Measurements from ENCODE around the gene MAEA.

MAEA gene

DNA sequence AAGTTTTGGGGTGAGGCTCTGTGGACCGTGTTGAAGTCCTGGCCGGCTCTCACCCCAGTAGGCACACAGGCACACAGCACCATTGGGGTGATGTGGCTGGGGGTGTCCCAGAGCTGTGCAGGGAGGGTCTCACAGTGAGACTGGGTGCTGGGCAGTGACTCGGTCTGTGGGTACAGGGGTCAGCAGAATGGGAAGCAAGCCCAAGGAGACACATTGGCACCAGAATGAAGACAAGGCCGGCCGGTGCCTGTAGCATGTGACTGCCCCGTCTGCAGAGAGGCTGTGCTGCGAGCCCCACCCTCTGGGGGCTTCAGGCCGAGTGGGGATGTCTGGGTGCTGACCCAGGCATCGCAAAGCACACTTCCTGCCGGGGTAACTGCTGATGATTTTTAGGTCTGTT lies 5.2 kb downstream of the MAEA start:
- Mint-ChIP-seq H3K27me3 (no peaks in the 10 kb centered on the region), H3K9me3 (no peaks in the 10 kb centered on the region), H3K4me1 (ENCODE audit: low read depth) (peaks cover 85% of the 10 kb centered on the region), H3K4me3 (no peak overlapping the region), H3K27ac (peak overlapping the region; percentile 75), H3K36me3 (ENCODE audit: low read depth) (peaks cover 84% of the 10 kb centered on the region)
- intact Hi-C loops (cut with micrococcal nuclease): no loop called here

DNA sequence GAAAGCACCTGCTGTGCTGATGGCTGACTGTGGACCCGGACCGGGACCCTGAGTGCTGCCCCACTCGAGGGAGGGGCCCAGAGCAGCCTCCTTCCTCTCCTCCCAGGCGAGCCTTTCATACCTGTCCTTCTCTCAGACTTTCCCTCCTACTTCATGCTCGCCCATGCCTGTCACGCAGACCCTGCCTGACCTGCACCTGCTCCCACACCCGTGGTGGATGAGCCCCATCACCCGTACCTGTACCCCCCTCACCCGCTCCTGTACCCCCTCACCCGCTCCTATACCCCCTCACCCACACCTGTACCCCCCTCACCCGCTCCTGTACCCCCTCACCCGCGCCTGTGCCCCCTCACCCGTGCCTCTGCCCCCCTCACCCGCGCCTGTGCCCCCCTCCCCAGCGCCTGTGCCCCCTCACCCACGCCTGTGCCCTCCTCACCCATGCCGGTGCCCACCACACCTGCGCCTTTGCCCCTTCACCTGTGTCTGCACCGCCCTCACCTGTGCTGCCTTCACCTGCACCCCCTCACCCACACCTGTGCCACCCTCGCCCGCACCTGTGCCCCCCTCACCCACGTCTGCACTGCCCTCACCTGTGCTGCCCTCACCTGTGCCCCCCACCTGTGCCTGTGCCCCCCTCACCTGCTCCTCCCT lies 5.8 kb downstream of the MAEA start:
- peak overlapping the region; percentile 75 for H3K27ac Mint-ChIP-seq
- no peaks in the 10 kb centered on the region for H3K27me3 Mint-ChIP-seq
- H3K4me1 Mint-ChIP-seq (ENCODE audit: low read depth): peaks cover 89% of the 10 kb centered on the region
- intact Hi-C loops (cut with micrococcal nuclease): no loop called here
- no peak overlapping the region for H3K4me3 Mint-ChIP-seq
- H3K36me3 Mint-ChIP-seq (ENCODE audit: low read depth): peaks cover 86% of the 10 kb centered on the region
- no peaks in the 10 kb centered on the region for H3K9me3 Mint-ChIP-seq

DNA sequence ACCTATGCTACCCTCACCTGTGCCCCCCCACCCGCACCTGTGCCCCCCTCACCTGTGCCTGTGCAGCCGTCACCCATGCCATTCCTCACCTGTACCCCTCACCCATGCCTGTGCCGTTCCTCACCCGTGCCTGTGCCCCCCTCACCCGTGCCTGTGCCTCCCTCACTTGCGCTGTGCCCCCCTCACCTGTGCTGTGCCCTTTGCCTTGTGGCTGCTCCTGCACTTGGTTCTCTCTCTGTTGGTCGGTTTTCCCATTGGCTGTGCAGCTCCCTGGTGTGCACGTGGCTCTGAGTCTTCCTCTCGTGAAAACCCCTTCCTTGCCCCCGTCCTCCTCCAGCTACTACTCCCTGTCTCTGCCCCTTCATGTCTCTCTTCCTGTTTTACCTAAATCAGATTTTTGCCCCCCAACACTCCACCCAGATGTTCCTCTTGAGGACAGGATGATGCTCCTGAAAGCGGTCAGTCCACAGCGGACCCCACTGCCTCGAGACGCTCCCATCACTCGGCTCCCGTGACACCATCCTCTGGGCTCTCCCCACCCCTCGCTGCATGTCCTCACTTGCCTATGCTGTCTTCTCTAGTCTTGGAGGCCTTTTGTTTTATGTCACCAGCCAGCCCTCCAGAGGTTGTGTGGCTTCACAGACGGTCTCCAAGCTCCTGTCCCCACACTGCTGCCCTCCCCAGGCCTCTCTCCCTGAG lies 6.8 kb downstream of the MAEA start:
- Mint-ChIP-seq H3K36me3 (ENCODE audit: low read depth) (peaks cover 91% of the 10 kb centered on the region), H3K27ac (peak overlapping the region; percentile 63), H3K4me1 (ENCODE audit: low read depth) (peaks cover 89% of the 10 kb centered on the region), H3K4me3 (no peak overlapping the region), H3K9me3 (no peaks in the 10 kb centered on the region), H3K27me3 (no peaks in the 10 kb centered on the region)
- intact Hi-C loops (cut with micrococcal nuclease): no loop called here

DNA sequence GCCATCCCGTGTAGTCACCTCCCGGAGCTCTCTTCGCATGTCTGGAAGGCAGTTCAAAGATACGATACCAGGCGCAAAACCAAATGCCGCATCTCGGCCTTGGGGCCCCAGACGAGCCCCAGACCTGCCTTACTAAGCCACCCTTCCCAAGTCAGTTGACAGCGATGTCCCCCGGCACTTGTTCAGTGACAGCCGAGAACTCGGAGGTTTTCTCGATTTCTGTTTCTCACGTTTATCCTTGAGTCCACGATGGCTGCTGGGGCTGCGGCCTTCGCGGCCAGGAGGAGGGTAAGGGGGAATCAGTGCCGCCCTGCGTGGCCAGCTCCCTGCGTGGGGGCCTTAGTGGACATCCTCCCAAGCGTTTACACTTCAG lies 7.3 kb downstream of the MAEA start:
- H3K27me3 Mint-ChIP-seq: no peaks in the 10 kb centered on the region
- H3K4me1 Mint-ChIP-seq (ENCODE audit: low read depth): peaks cover 88% of the 10 kb centered on the region
- H3K9me3 Mint-ChIP-seq: no peaks in the 10 kb centered on the region
- peaks cover 88% of the 10 kb centered on the region for H3K36me3 Mint-ChIP-seq (ENCODE audit: low read depth)
- no peak overlapping the region for H3K4me3 Mint-ChIP-seq
- intact Hi-C loops (cut with micrococcal nuclease): no loop called here
- peak overlapping the region; percentile 63 for H3K27ac Mint-ChIP-seq

DNA sequence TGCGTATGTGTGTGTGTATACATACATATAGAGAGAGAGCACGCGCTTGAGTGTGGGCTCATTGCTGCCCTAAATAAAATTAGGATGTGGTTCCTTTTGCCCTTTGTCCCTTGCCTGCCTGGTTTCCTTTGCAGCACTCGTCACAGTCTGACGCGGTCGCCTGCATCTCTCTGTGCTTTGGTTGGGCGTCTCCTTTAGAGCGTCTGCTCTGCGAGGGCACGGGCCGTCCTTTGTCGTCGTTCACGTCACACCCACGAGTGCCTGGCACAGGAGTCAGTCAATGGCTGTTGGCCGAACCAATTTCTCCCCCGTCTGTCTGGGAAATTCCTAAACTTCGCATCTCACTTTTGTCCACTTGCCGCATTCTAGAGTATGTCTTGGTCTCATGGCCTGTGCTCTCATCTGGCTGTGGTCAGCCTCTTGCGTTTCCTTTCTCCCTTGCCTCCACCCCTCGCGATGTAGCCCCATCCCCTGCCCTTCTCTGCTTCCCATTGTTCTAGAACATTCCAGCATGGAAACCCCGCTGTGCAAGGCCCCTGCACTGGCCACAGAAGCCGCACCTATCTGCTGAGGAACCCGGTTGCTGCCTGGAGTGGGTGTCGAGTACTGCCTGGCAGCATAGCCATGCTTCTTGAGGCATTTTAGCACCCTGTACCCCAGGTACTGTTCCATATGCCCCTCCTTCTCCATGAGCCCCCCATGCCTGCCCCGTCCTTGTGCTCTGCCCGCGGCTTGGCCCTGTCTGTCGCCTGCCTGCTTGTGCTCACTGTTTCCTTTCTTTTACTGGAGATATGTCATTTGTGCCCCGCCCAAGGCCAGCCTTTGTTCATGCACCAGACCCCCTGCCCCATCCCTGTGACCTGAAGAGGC lies 8.0 kb downstream of the MAEA start:
- Mint-ChIP-seq H3K4me3 (no peak overlapping the region), H3K27ac (peak overlapping the region; percentile 79), H3K4me1 (ENCODE audit: low read depth) (peaks cover 81% of the 10 kb centered on the region), H3K36me3 (ENCODE audit: low read depth) (peaks cover 82% of the 10 kb centered on the region), H3K9me3 (no peaks in the 10 kb centered on the region), H3K27me3 (no peaks in the 10 kb centered on the region)
- intact Hi-C loops (cut with micrococcal nuclease): no loop called here

DNA sequence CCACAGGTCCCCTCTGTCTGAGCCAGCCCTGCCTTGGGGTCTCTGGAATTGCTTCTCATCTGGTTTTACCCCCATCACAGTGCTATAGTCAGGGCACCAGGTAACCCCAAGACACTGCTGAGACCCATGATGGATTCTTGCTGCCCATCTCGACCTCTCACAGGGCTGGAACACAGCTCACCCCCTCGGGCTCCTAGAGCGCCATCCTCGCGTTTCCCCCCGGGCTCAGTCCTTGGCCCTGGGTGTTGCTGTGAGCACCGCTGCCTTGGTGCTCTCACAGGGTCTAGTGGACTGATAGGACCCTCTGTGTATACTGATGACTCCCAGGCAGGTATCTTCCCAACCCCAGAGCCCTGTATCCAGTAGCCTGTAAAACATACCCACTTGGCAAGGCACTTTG lies 8.8 kb downstream of the MAEA start:
- peaks cover 78% of the 10 kb centered on the region for H3K4me1 Mint-ChIP-seq (ENCODE audit: low read depth)
- peaks cover 82% of the 10 kb centered on the region for H3K36me3 Mint-ChIP-seq (ENCODE audit: low read depth)
- peak overlapping the region; percentile 79 for H3K27ac Mint-ChIP-seq
- intact Hi-C loops (cut with micrococcal nuclease): no loop called here
- no peaks in the 10 kb centered on the region for H3K9me3 Mint-ChIP-seq
- H3K4me3 Mint-ChIP-seq: no peak overlapping the region
- no peaks in the 10 kb centered on the region for H3K27me3 Mint-ChIP-seq

DNA sequence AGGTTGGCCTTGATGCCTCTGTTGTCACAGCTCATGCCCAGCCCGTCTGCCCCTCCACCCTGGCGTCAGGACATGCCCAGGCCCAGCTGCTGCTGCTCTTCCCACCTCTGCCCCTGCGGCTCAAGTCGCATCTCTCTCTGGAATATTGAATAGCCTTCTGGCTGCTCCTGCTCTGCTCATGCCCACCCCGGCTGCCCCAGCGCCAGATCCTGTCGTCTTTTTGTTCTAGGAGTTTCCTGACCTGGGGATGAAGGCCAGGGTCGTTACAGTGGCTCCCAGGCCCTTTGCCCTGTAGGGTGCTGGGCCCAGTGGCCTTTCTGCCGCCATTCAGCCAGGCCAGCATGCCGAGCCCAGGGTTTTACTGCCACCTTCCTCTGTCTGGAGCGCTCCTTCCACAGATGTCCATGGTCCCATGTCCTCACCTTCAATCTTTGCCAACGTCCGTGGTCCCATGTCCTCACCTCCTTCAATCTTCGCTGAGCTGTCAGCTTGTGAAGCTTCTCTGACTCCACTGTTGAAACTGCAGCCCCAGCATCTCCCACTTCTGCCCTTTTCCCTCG lies 9.7 kb downstream of the MAEA start:
- H3K4me1 Mint-ChIP-seq (ENCODE audit: low read depth): peaks cover 68% of the 10 kb centered on the region
- peaks cover 82% of the 10 kb centered on the region for H3K36me3 Mint-ChIP-seq (ENCODE audit: low read depth)
- peak overlapping the region; percentile 79 for H3K27ac Mint-ChIP-seq
- no peak overlapping the region for H3K4me3 Mint-ChIP-seq
- H3K9me3 Mint-ChIP-seq: no peaks in the 10 kb centered on the region
- no peaks in the 10 kb centered on the region for H3K27me3 Mint-ChIP-seq
- intact Hi-C loops (cut with micrococcal nuclease): no loop called here

DNA sequence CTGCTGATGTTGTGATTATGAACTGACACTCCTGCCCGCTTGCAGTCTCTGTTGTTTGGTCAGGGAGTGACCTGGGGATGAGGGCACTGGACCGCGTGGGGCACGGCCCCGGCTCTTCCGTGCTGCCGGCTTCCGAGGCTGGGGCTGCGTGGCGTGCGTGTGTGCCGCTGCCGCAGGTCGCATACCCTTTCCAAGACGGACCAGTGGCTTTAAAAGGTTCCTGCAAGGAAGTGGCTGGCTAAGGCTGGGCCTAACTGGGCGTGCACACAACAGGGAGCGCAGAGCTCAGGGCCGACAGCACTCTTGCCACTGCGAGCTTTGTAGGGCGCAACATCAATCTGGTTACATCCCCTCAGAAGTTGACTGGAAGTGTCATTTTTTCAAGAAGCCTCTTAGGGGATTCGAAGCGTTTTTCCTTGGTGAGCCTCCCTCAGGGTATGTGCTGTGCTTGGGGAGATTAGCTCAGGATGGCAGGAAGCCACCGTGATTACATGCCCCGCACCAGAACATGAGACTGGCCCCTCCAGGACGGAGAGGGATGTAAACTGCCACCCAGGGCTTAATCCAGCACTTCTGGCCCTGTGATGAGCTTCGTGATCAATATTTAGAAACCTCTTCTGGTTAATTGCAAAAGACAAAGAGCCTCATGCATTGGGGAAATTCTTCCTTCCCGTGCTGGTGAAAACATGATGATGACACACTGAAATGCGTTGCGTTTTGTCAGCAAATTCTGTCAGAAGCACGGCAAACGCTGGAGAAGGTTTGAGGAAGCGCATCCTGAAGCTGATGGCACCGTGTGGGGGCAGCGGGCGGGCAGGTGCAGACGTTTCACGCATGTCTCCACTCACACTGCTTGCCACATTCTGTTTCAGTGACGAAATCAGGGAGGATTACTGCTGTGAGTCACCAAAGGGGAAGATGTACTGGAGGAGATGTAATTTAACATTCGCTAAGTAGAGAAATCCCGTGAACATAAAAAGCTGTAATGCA lies 11.1 kb downstream of the MAEA start:
- Mint-ChIP-seq H3K9me3 (no peaks in the 10 kb centered on the region), H3K27me3 (no peaks in the 10 kb centered on the region), H3K27ac (peak overlapping the region; percentile 79), H3K36me3 (ENCODE audit: low read depth) (peaks cover 83% of the 10 kb centered on the region), H3K4me3 (peak overlapping the region; percentile 48), H3K4me1 (ENCODE audit: low read depth) (peaks cover 65% of the 10 kb centered on the region)
- intact Hi-C loops (cut with micrococcal nuclease): no loop called here

DNA sequence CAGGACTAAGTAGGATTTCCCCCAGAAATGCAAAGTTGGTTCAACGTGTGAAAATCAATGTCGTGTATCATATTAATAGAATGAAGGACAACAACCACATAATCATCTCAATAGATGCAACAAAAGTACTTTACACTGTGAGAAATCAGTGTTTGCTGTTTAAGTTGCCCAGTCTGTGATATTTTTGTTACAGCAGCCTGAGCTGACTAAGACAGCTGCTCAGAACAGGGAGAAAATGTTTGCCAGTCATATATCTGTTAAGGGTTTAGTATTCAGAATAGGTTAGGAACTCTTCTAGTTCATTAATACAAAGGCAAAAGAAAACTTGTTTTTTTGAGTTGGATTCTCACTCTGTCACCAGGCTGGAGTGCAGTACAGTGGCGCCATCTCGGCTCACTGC lies 12.5 kb downstream of the MAEA start:
- Mint-ChIP-seq H3K27ac (no peak overlapping the region), H3K4me1 (ENCODE audit: low read depth) (peaks cover 66% of the 10 kb centered on the region), H3K4me3 (no peak overlapping the region), H3K9me3 (no peaks in the 10 kb centered on the region), H3K27me3 (no peaks in the 10 kb centered on the region), H3K36me3 (ENCODE audit: low read depth) (peaks cover 79% of the 10 kb centered on the region)
- intact Hi-C loops (cut with micrococcal nuclease): no loop called here

DNA sequence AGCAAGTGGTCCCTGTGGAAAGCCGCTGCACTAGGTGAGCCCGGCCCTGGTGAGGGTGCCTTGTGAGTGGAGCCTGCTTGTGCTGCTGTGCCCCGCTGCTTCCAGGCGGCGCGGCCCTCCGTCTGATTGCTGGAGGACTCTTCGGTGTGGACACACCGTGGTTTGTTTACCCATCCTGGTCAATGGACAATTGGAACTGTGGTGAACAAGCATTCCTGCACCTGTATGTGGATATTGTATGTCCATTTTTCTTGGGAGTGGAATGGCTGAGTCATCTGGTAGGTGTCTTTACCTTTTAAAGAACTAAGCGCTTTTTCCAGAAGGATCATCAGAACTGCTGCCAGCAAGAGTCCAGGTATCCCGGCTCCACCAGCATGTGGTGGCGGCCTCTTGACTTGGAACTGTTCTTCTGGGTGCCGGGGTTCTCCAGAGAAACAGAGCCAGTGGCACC lies 15.6 kb downstream of the MAEA start:
- Mint-ChIP-seq H3K27ac (peak overlapping the region; percentile 13), H3K4me1 (ENCODE audit: low read depth) (peaks cover 67% of the 10 kb centered on the region), H3K9me3 (no peaks in the 10 kb centered on the region), H3K4me3 (no peak overlapping the region), H3K36me3 (ENCODE audit: low read depth) (peaks cover 62% of the 10 kb centered on the region), H3K27me3 (no peaks in the 10 kb centered on the region)
- intact Hi-C loops (cut with micrococcal nuclease): no loop called here

DNA sequence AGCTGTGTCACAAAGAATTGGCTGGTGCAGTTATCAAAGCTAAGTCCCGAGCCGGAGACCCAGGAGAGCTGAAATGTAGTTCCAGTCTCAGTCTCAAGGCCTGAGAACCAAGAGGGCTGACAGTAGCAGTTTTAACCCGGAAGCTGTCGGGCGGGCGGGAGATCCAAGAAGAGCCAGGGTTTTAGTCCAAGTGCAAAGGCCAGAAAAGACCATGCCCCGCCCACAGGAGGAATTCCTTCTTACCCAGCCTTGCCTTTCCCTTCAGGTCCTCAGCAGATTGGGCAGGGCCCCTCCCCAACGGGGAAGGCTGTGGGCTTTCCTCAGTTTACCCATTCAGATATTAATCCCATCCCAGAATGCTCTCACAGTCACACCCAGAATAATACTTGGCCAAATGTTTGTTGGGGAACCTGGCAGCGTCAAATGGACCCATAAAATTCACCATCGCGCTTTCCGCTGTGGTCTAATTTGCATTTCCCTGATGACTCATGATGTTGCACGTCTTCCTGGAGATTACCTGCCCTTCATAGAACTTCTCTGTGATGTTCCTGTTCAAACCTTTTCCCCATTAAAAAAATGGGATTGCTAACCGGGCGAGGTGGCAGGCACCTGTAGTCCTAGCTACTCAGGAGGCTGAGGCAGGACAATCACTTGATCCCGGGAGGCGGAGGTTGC lies 16.2 kb downstream of the MAEA start:
- peaks cover 64% of the 10 kb centered on the region for H3K4me1 Mint-ChIP-seq (ENCODE audit: low read depth)
- no peak overlapping the region for H3K27ac Mint-ChIP-seq
- H3K27me3 Mint-ChIP-seq: no peaks in the 10 kb centered on the region
- H3K4me3 Mint-ChIP-seq: no peak overlapping the region
- H3K9me3 Mint-ChIP-seq: no peaks in the 10 kb centered on the region
- intact Hi-C loops (cut with micrococcal nuclease): no loop called here
- H3K36me3 Mint-ChIP-seq (ENCODE audit: low read depth): peaks cover 57% of the 10 kb centered on the region

DNA sequence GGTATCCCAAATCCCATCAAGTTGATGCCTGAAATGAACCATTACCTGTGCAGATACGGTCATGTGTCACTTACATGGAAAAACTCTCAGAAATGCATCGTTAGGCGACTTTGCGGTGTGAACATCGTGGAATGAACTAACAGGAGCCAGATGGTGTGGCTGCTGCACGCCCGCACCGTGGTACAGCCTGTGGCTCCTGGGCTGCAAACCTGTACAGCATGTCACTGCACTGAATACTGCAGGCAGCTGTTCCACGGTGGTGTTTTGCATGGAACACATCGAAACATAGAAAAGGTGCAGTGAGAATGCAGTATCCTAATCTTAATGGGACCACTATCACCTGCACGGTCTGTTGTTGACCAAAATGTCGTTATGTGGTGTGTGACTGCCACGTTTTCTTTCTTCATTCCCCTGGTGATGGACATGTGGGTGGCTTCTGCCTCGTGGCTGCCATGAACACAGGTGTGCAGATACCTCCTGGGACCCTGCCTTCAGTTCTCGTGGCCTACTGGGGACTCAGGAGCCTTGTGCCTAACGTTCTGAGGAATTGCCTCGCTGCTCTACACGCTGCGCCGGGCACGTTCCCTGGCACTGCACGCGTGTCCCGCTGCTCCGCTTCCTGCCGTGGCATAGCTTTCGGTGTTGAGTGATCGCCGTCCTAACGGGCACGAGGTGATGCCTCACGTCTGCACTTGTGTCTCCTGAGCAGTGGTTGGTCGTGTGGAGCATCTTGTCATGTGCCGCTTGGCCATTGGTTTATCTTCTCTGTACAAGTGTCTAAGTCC lies 18.5 kb downstream of the MAEA start:
- peak overlapping the region; percentile 75 for H3K27ac Mint-ChIP-seq
- no peak overlapping the region for H3K4me3 Mint-ChIP-seq
- peaks cover 54% of the 10 kb centered on the region for H3K4me1 Mint-ChIP-seq (ENCODE audit: low read depth)
- intact Hi-C loops (cut with micrococcal nuclease): no loop called here
- no peaks in the 10 kb centered on the region for H3K27me3 Mint-ChIP-seq
- H3K36me3 Mint-ChIP-seq (ENCODE audit: low read depth): peaks cover 68% of the 10 kb centered on the region
- H3K9me3 Mint-ChIP-seq: no peaks in the 10 kb centered on the region
